ENCODE measurements around the gene NHLRC1. TPM values are rescaled to one million over a fixed set of nuclear protein-coding genes. Genes with fewer than 3 reads are reported as not detected.

The NHLRC1 gene
- total RNA-seq (1 to 10 TPM; 2.1 TPM), polyA plus RNA-seq (1 to 10 TPM in 1 of 3 donors, under 1 TPM in 2; 0.19 to 1.8 (median 0.80) TPM), total RNA-seq (0.49 to 1.6 (median 1.4) reads per million in 6 experiments)

GRCh38 chr6:18122128-18123093 lies at the start of gene NHLRC1:
NHLRC1 (minus strand) TSS chr6:18122677; CDS start chr6:18122606, 71 bp downstream.
- ATAC-seq (peak; percentile 98), DNase-seq (peak; percentile 26 to 82 (median 66))
- POLR2A ChIA-PET: interaction anchor here (1.1 kb wide), 1 partner anchor 11 kb away, joined by 6 read pairs; no protein-coding TSS in a partner anchor
- Mint-ChIP-seq H3K4me1 (peaks cover 7 to 16% (median 12%) of the 10 kb centered on the region in 4 donors), H3K36me3 (peaks cover 3 to 28% (median 16%) of the 10 kb centered on the region in 3 donors), H3K4me3 (peak within 1 kb of the TSS; percentile 75 to 95 (median 88)), H3K27ac (peak within 1 kb of the TSS in 9 of 10 donors; percentile 22 to 92 (median 71)), H3K27me3 (peaks cover 0 to 5% (median 3%) of the 10 kb centered on the region in 5 donors), H3K9me3 (peaks cover 0 to 39% (median 9%) of the 10 kb centered on the region in 9 donors)

GRCh38 chr6:18171871-18172270 lies 49.4 kb upstream of the NHLRC1 start:
- ATAC-seq: no peak
- Mint-ChIP-seq H3K27me3 (no peaks in the 10 kb centered on the region), H3K4me1 (peaks cover 2 to 16% (median 9%) of the 10 kb centered on the region in 4 donors), H3K36me3 (peaks cover 41 to 84% (median 56%) of the 10 kb centered on the region in 3 donors), H3K4me3 (no peak overlapping the region), H3K27ac (no peak overlapping the region), H3K9me3 (peaks cover 0 to 21% (median 3%) of the 10 kb centered on the region in 9 donors)
- no peak for DNase-seq
- POLR2A ChIA-PET: interaction anchor here (0.7 kb wide), 1 partner anchor 55 kb away, joined by 3 read pairs; no protein-coding TSS in a partner anchor

- H3K27me3 Mint-ChIP-seq: no peaks in the 10 kb centered on the region
- H3K4me1 Mint-ChIP-seq: peaks cover 0 to 2% (median under 1%) of the 10 kb centered on the region in 4 donors
- ATAC-seq: no peak
- H3K9me3 Mint-ChIP-seq: peaks cover 0 to 9% (median 3%) of the 10 kb centered on the region in 9 donors
- no peak overlapping the region for H3K27ac Mint-ChIP-seq
- no peak overlapping the region for H3K4me3 Mint-ChIP-seq
- POLR2A ChIA-PET: no interaction called here
- peaks cover 16 to 81% (median 37%) of the 10 kb centered on the region in 3 donors for H3K36me3 Mint-ChIP-seq
- no peak for DNase-seq
These were observed 45.8 kb upstream of the NHLRC1 start for GRCh38 chr6:18168264-18168663.

- Mint-ChIP-seq H3K4me3 (no peak overlapping the region), H3K9me3 (peaks cover 0 to 9% (median 3%) of the 10 kb centered on the region in 9 donors), H3K27me3 (no peaks in the 10 kb centered on the region), H3K27ac (no peak overlapping the region), H3K4me1 (peaks cover 0 to 2% (median under 1%) of the 10 kb centered on the region in 4 donors), H3K36me3 (peaks cover 15 to 87% (median 42%) of the 10 kb centered on the region in 3 donors)
- no peak for DNase-seq
- POLR2A ChIA-PET: no interaction called here
- no peak for ATAC-seq
These were observed 44.0 kb upstream of the NHLRC1 start for GRCh38 chr6:18166312-18167036.

DNA sequence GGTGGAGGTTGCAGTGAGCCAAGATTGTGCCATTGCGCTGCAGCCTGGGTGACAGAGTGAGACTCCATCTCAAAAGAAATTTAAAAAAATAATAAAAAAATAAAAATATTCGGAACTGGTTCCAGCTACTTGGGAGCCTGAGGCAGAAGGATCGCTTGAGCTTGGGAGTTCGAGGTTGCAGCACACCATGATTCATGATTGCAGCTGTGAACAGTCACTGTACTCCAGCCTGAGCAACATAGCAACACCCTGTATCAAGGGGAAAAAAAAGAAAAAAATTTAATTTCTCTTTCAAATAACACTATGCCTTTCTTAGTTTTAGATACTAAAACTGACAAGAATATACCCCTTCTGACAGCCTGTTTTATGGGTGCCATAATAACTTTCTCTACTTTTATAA lies 43.3 kb upstream of the NHLRC1 start:
- H3K27ac Mint-ChIP-seq: no peak overlapping the region
- peaks cover 0 to 2% (median under 1%) of the 10 kb centered on the region in 4 donors for H3K4me1 Mint-ChIP-seq
- POLR2A ChIA-PET: no interaction called here
- no peak overlapping the region for H3K4me3 Mint-ChIP-seq
- H3K36me3 Mint-ChIP-seq: peaks cover 13 to 87% (median 41%) of the 10 kb centered on the region in 3 donors
- DNase-seq: no peak
- H3K27me3 Mint-ChIP-seq: no peaks in the 10 kb centered on the region
- peaks cover 0 to 9% (median 3%) of the 10 kb centered on the region in 9 donors for H3K9me3 Mint-ChIP-seq
- no peak for ATAC-seq

- ATAC-seq (no peak), DNase-seq (no peak)
- Mint-ChIP-seq H3K27me3 (no peaks in the 10 kb centered on the region), H3K4me1 (peaks cover 0 to 8% (median 5%) of the 10 kb centered on the region in 4 donors), H3K4me3 (no peak overlapping the region), H3K27ac (peak overlapping the region in 1 of 10 donors; percentile 25), H3K9me3 (no peaks in the 10 kb centered on the region), H3K36me3 (peaks cover 4 to 73% (median 29%) of the 10 kb centered on the region in 3 donors)
- POLR2A ChIA-PET: no interaction called here
These were observed 39.9 kb upstream of the NHLRC1 start for GRCh38 chr6:18162401-18162800.

DNA sequence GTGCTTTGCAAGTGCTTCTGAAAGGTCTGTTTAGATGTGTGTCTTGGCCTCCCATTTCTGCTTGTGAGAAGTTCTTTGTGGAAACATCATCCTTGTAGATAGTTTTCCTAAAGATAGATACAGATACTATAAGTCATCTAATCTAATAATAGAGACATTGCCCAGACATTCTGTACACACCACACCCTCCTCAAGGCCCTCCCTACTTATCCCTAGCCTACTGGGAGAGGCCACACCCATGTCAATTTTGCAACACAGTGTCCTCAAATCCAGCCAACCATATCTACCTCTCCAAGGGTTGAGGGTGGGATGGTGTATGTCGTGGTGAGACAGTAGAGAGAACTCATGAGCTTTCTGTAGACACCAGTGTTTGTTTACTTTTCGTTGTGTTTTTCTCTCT lies 39.0 kb upstream of the NHLRC1 start:
- no peak overlapping the region for H3K4me3 Mint-ChIP-seq
- H3K4me1 Mint-ChIP-seq: peaks cover under 1 to 10% (median 7%) of the 10 kb centered on the region in 4 donors
- no peaks in the 10 kb centered on the region for H3K27me3 Mint-ChIP-seq
- DNase-seq (no peak), ATAC-seq (no peak)
- H3K9me3 Mint-ChIP-seq: no peaks in the 10 kb centered on the region
- POLR2A ChIA-PET: no interaction called here
- peak overlapping the region in 3 of 10 donors; percentile 5 to 56 (median 50) for H3K27ac Mint-ChIP-seq
- peaks cover 4 to 66% (median 24%) of the 10 kb centered on the region in 3 donors for H3K36me3 Mint-ChIP-seq

- no peak overlapping the region for H3K27ac Mint-ChIP-seq
- H3K9me3 Mint-ChIP-seq: no peaks in the 10 kb centered on the region
- peaks cover 4 to 62% (median 24%) of the 10 kb centered on the region in 3 donors for H3K36me3 Mint-ChIP-seq
- ATAC-seq (no peak), DNase-seq (no peak)
- H3K27me3 Mint-ChIP-seq: no peaks in the 10 kb centered on the region
- peaks cover 6 to 15% (median 11%) of the 10 kb centered on the region in 4 donors for H3K4me1 Mint-ChIP-seq
- POLR2A ChIA-PET: interaction anchor here (0.7 kb wide), 1 partner anchor 71 kb away, joined by 3 read pairs; no protein-coding TSS in a partner anchor
- no peak overlapping the region for H3K4me3 Mint-ChIP-seq
These were observed 38.4 kb upstream of the NHLRC1 start for GRCh38 chr6:18160911-18161310.

DNA sequence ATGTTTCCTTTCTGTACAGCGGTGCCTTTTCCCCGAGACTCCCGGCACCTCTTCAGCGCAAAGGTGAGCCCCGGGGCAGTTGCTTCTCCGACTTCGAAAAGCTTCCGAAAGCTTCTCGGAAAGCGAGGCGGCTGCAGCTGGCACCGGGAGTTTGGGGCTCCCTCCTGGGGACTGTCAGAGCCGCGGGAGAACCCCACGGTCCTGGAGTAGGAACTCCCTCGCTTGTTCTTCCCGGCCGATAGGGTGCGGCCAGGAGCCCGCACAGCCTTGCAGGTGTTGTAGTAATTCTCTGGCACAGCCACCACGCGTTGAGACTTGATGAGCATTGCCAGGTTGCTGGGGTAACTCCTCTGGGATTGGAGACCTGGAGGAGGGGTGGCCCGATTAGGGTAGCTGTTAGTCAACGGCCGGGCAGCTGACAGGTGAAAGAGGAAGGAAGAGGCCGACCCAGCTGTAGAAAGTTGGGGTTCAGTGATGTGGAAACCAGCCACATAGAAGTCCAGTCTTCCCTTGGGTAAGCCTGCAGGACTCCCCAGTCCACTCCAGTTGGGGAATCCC lies 33.5 kb upstream of the NHLRC1 start:
- peaks cover 17 to 38% (median 37%) of the 10 kb centered on the region in 4 donors for H3K4me1 Mint-ChIP-seq
- peaks cover 0 to 19% (median 7%) of the 10 kb centered on the region in 3 donors for H3K36me3 Mint-ChIP-seq
- ATAC-seq: peak; percentile 13 to 15
- H3K4me3 Mint-ChIP-seq: peak overlapping the region; percentile 88 to 99 (median 98)
- no peaks in the 10 kb centered on the region for H3K9me3 Mint-ChIP-seq
- POLR2A ChIA-PET: interaction anchor here (0.6 to 1.6 kb wide), 4 partner anchors 23 to 555 kb away, joined by 3 to 5 read pairs (median 4); partner anchors contain the start of gene RNF144B
- no peaks in the 10 kb centered on the region for H3K27me3 Mint-ChIP-seq
- DNase-seq: peak in 4 of 10 donors; percentile 21 to 66 (median 35)
- peak overlapping the region; percentile 80 to 99 (median 91) for H3K27ac Mint-ChIP-seq

DNA sequence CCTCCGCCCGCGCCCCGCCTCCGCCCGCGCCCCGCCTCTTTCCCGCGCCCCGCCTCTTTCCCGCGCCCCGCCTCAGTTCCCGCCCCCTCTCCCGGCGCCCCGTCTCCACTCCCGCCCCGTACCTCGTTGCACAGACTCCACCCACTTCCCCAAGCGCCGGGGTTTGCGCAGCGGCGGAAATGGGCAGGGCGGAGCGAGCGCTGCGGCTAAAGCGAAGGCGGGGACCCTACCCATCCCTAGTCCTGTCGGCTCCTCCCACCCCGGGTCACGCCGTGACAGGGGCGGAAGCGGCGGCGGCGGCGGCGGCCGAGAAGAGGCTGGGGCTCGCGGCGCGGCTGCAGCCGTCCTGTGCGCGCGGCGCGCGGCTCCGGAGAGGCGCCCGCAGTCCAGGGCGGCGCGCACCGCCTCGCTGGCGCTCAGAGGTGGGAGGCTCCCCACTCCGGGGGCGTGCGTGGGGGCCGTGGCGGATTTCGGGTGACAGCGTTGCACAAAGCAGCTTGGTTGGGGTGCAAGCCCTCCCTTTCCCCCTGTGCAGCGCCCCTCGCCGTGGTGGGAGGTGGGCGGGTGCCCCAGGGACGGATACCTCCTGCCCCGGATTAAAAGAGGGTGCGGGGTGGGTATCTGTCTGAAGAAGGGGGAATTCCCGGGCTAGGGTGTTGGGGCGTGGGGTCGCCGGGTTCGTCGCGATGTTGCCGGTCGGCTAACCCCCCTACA lies 32.8 kb upstream of the NHLRC1 start, which contains the start of gene KDM1B:
Gene KDM1B (plus strand): TSS at position 273 of the 714 bp plus-strand sequence. CDS start 4,474 bp downstream, outside the sequence.
- Mint-ChIP-seq H3K27ac (peak within 1 kb of the TSS; percentile 92 to 99 (median 98)), H3K27me3 (no peaks in the 10 kb centered on the region), H3K36me3 (peaks cover 0 to 13% (median 8%) of the 10 kb centered on the region in 3 donors), H3K9me3 (no peaks in the 10 kb centered on the region), H3K4me1 (peaks cover 18 to 38% (median 37%) of the 10 kb centered on the region in 4 donors), H3K4me3 (peak within 1 kb of the TSS; percentile 97 to 99 (median 98))
- DNase-seq (peak; percentile 95 to 99 (median 99)), ATAC-seq (peak; percentile 87 to 89)
- POLR2A ChIA-PET: interaction anchor here (0.6 to 1.6 kb wide), 6 partner anchors 73 to 554 kb away, joined by 3 to 5 read pairs (median 3); partner anchors contain the start of gene RNF144B
